ENCODE data around the gene C17orf114.

Gene C17orf114

GRCh38 chr17:4802228-4802627, at the start of gene C17orf114:
Gene C17orf114 (minus strand): TSS chr17:4802328.
- H3K4me3 Mint-ChIP-seq = no peak within 1 kb of the TSS
- H3K27ac Mint-ChIP-seq = no peak within 1 kb of the TSS

GRCh38 chr17:4851084-4851483, 49.0 kb upstream of the C17orf114 start:
- Mint-ChIP-seq H3K4me1 (peaks cover 18% of the 10 kb centered on the region), H3K4me3 (no peak overlapping the region), H3K9me3 (peaks cover 6% of the 10 kb centered on the region), H3K27ac (no peak overlapping the region), H3K27me3 (no peaks in the 10 kb centered on the region), H3K36me3 (ENCODE audit: low read depth) (peaks cover 7% of the 10 kb centered on the region)
- ATAC-seq (no peak), DNase-seq (no peak)

More at GRCh38 chr17:4802228-4802627, at the start of gene C17orf114:
- Mint-ChIP-seq H3K36me3 (ENCODE audit: low read depth) (peaks cover 17% of the 10 kb centered on the region), H3K4me1 (peaks cover 17% of the 10 kb centered on the region), H3K27me3 (no peaks in the 10 kb centered on the region), H3K9me3 (no peaks in the 10 kb centered on the region)
- no peak for DNase-seq
- no peak for ATAC-seq

GRCh38 chr17:4850246-4850645, 48.1 kb upstream of the C17orf114 start:
- no peak for DNase-seq
- Mint-ChIP-seq H3K9me3 (peaks cover 6% of the 10 kb centered on the region), H3K36me3 (ENCODE audit: low read depth) (peaks cover 8% of the 10 kb centered on the region), H3K4me3 (no peak overlapping the region), H3K27me3 (no peaks in the 10 kb centered on the region), H3K27ac (no peak overlapping the region), H3K4me1 (peaks cover 18% of the 10 kb centered on the region)
- no peak for ATAC-seq

- Mint-ChIP-seq H3K4me1 (peaks cover 14% of the 10 kb centered on the region), H3K9me3 (peaks cover 6% of the 10 kb centered on the region)
- no peak for ATAC-seq
Observed at GRCh38 chr17:4849011-4849536, 46.9 kb upstream of the C17orf114 start.

GRCh38 chr17:4846635-4847390, 44.7 kb upstream of the C17orf114 start:
- no peaks in the 10 kb centered on the region for H3K27me3 Mint-ChIP-seq
- no peak for DNase-seq
- H3K27ac Mint-ChIP-seq = no peak overlapping the region
- H3K36me3 Mint-ChIP-seq (ENCODE audit: low read depth) = peaks cover 4% of the 10 kb centered on the region
- H3K9me3 Mint-ChIP-seq = peaks cover under 1% of the 10 kb centered on the region
- H3K4me3 Mint-ChIP-seq = no peak overlapping the region
- peaks cover 17% of the 10 kb centered on the region for H3K4me1 Mint-ChIP-seq
- ATAC-seq = no peak

More at GRCh38 chr17:4849011-4849536, 46.9 kb upstream of the C17orf114 start:
- H3K27me3 Mint-ChIP-seq = no peaks in the 10 kb centered on the region
- no peak overlapping the region for H3K4me3 Mint-ChIP-seq
- peaks cover 8% of the 10 kb centered on the region for H3K36me3 Mint-ChIP-seq (ENCODE audit: low read depth)
- no peak for DNase-seq
- no peak overlapping the region for H3K27ac Mint-ChIP-seq

GRCh38 chr17:4845118-4845517, 43.0 kb upstream of the C17orf114 start:
- Mint-ChIP-seq H3K27ac (no peak overlapping the region), H3K4me1 (peaks cover 27% of the 10 kb centered on the region), H3K9me3 (no peaks in the 10 kb centered on the region), H3K27me3 (no peaks in the 10 kb centered on the region), H3K4me3 (no peak overlapping the region), H3K36me3 (ENCODE audit: low read depth) (peaks cover 4% of the 10 kb centered on the region)
- ATAC-seq = no peak
- DNase-seq = no peak

GRCh38 chr17:4843321-4844000, 41.3 kb upstream of the C17orf114 start:
- Mint-ChIP-seq H3K27ac (no peak overlapping the region), H3K36me3 (ENCODE audit: low read depth) (peaks cover 4% of the 10 kb centered on the region), H3K4me1 (peaks cover 38% of the 10 kb centered on the region), H3K9me3 (no peaks in the 10 kb centered on the region), H3K27me3 (no peaks in the 10 kb centered on the region), H3K4me3 (no peak overlapping the region)
- DNase-seq (no peak), ATAC-seq (no peak)

- Mint-ChIP-seq H3K27ac (no peak overlapping the region), H3K4me1 (peaks cover 38% of the 10 kb centered on the region), H3K9me3 (no peaks in the 10 kb centered on the region), H3K27me3 (no peaks in the 10 kb centered on the region), H3K36me3 (ENCODE audit: low read depth) (peaks cover 4% of the 10 kb centered on the region), H3K4me3 (no peak overlapping the region)
- no peak for ATAC-seq
- no peak for DNase-seq
Observed at GRCh38 chr17:4842376-4842775, 40.2 kb upstream of the C17orf114 start.

- peak; percentile 93 for ATAC-seq
- H3K4me1 Mint-ChIP-seq = peaks cover 44% of the 10 kb centered on the region
Observed at GRCh38 chr17:4840893-4841242, 38.7 kb upstream of the C17orf114 start.

GRCh38 chr17:4839965-4840892, 38.1 kb upstream of the C17orf114 start:
- peak overlapping the region; percentile 45 for H3K4me3 Mint-ChIP-seq
- DNase-seq (no peak), ATAC-seq (peak; percentile 42)
- H3K27me3 Mint-ChIP-seq = no peaks in the 10 kb centered on the region
- peaks cover 3% of the 10 kb centered on the region for H3K36me3 Mint-ChIP-seq (ENCODE audit: low read depth)
- no peaks in the 10 kb centered on the region for H3K9me3 Mint-ChIP-seq
- H3K27ac Mint-ChIP-seq = peak overlapping the region; percentile 55
- H3K4me1 Mint-ChIP-seq = peaks cover 49% of the 10 kb centered on the region

More at GRCh38 chr17:4840893-4841242, 38.7 kb upstream of the C17orf114 start:
- H3K27ac Mint-ChIP-seq = peak overlapping the region; percentile 55
- H3K4me3 Mint-ChIP-seq = peak overlapping the region; percentile 32
- DNase-seq = peak; percentile 48
- no peaks in the 10 kb centered on the region for H3K27me3 Mint-ChIP-seq
- H3K9me3 Mint-ChIP-seq = no peaks in the 10 kb centered on the region
- peaks cover 4% of the 10 kb centered on the region for H3K36me3 Mint-ChIP-seq (ENCODE audit: low read depth)

GRCh38 chr17:4839221-4839620, 37.1 kb upstream of the C17orf114 start:
- Mint-ChIP-seq H3K4me3 (no peak overlapping the region), H3K9me3 (no peaks in the 10 kb centered on the region), H3K27ac (no peak overlapping the region), H3K36me3 (ENCODE audit: low read depth) (no peaks in the 10 kb centered on the region), H3K4me1 (peaks cover 58% of the 10 kb centered on the region), H3K27me3 (no peaks in the 10 kb centered on the region)
- DNase-seq (no peak), ATAC-seq (no peak)

- Mint-ChIP-seq H3K9me3 (no peaks in the 10 kb centered on the region), H3K4me1 (peaks cover 64% of the 10 kb centered on the region), H3K4me3 (no peak overlapping the region), H3K27ac (no peak overlapping the region), H3K36me3 (ENCODE audit: low read depth) (no peaks in the 10 kb centered on the region), H3K27me3 (no peaks in the 10 kb centered on the region)
- no peak for DNase-seq
- ATAC-seq = no peak
Observed at GRCh38 chr17:4838309-4838785, 36.2 kb upstream of the C17orf114 start.

- H3K4me3 Mint-ChIP-seq = no peak overlapping the region
- H3K27ac Mint-ChIP-seq = no peak overlapping the region
- ATAC-seq = no peak
- peaks cover 1% of the 10 kb centered on the region for H3K36me3 Mint-ChIP-seq (ENCODE audit: low read depth)
- H3K27me3 Mint-ChIP-seq = no peaks in the 10 kb centered on the region
- H3K4me1 Mint-ChIP-seq = peaks cover 63% of the 10 kb centered on the region
- no peak for DNase-seq
- H3K9me3 Mint-ChIP-seq = no peaks in the 10 kb centered on the region
Observed at GRCh38 chr17:4837471-4838308, 35.6 kb upstream of the C17orf114 start.
